Endothelial cell of umbilical vein (primary cell): ENCODE data around the gene TENT5C. TPM values are rescaled to one million over a fixed set of nuclear protein-coding genes. Genes with fewer than 3 reads are reported as not detected.

ENCODE experiments used
- BruUV-seq: library from RNA; stranded (reverse); fragments of 400-500 nt; replicated peaks from 2 replicates; lab custom pipeline; 2021; lab: Mats Ljungman, UMichigan
- CTCF ChIA-PET: fragments of 300-600, 350-600 bp; sonication (Branson Sonifier 250); formaldehyde crosslinking; loops from one replicate; lab custom pipeline; 2021; ENCODE audit warnings: antibody characterized with exemption, inconsistent platforms; lab: Charles Lee
- POLR2A ChIA-PET: fragments of 300-600, 350-600 bp; sonication (Branson Sonifier 250); formaldehyde crosslinking; loops from one replicate; lab custom pipeline; 2021; ENCODE audit warnings: antibody characterized with exemption, inconsistent platforms; lab: Charles Lee
- DNase-seq: peaks from one replicate; pipeline ENCODE4 v3.0.0-alpha.2; 2011; ENCODE audit warnings: low read depth, low spot score
- FAIRE-seq: peaks from 2 replicates; lab custom pipeline; 2011; peaks lifted over from hg19 to GRCh38; lab: Jason Lieb, UNC
- H2AFZ ChIP-seq: 2 replicates; pipeline ENCODE4 v1.6.0; 2012; ENCODE audit warnings: low read depth, low read length, control low read depth, inconsistent platforms
- H3K27ac ChIP-seq: 2 replicates; pipeline ENCODE4 v1.5.1; 2011; ENCODE audit warnings: low read depth, mild to moderate bottlenecking, control low read depth, low read length, moderate library complexity; ENCODE audit not compliant: insufficient read depth
- H3K27me3 ChIP-seq, 2 experiments: 2 replicates each; pipeline versions ENCODE4 v1.6.0 to v1.6.1; 2011; ENCODE audit warnings: low read length in 2 of 2, mixed read lengths in 1 of 2; ENCODE audit not compliant: control insufficient read depth in 2 of 2, insufficient read depth in 2 of 2
- H3K36me3 ChIP-seq, 2 experiments: 2 replicates in 1 of 2; 3 replicates in 1 of 2; pipeline ENCODE4 v1.5.1; 2011; ENCODE audit warnings: low read length in 2 of 2, mild to moderate bottlenecking in 1 of 2, moderate library complexity in 1 of 2; ENCODE audit not compliant: control insufficient read depth in 2 of 2, insufficient read depth in 2 of 2; ENCODE audit errors: extremely low read depth in 1 of 2
- H3K4me1 ChIP-seq: 3 replicates; pipeline ENCODE4 v1.5.1; 2011; ENCODE audit warnings: mild to moderate bottlenecking, low read length; ENCODE audit not compliant: control insufficient read depth, insufficient read depth; ENCODE audit errors: extremely low read depth
- H3K4me2 ChIP-seq: 2 replicates; pipeline ENCODE4 v1.6.1; 2011; ENCODE audit warnings: low read length, control low read depth, mixed read lengths; ENCODE audit not compliant: insufficient read depth
- H3K4me3 ChIP-seq, 3 experiments: fragments of 200-600 bp in 1 of 3; sonication (generic), shearing (Covaris generic) in 1 of 3; replicated peaks in 1 of 3; 2 replicates each; pipeline ENCODE4 v1.5.1; 2011 to 2016; ENCODE audit warnings: control low read depth in 3 of 3, low read length in 3 of 3, mild to moderate bottlenecking in 2 of 3, inconsistent platforms in 1 of 3, low read depth in 1 of 3, moderate library complexity in 1 of 3; ENCODE audit not compliant: insufficient read depth in 1 of 3
- H3K79me2 ChIP-seq: 2 replicates; pipeline ENCODE4 v1.6.0; 2012; ENCODE audit warnings: low read length, inconsistent platforms; ENCODE audit not compliant: control insufficient read depth, insufficient read depth
- H3K9ac ChIP-seq: replicated peaks from 2 replicates; pipeline ENCODE3; 2011; ENCODE audit warnings: low read length, control low read depth; ENCODE audit not compliant: insufficient read depth; ENCODE audit errors: extremely low read depth
- H3K9me1 ChIP-seq: replicated peaks from 3 replicates; pipeline ENCODE4 v1.6.0; 2011; ENCODE audit warnings: mild to moderate bottlenecking, low read length; ENCODE audit not compliant: control insufficient read depth, insufficient read depth; ENCODE audit errors: extremely low read depth
- H3K9me3 ChIP-seq: replicated peaks from 2 replicates; pipeline ENCODE4 v1.5.1; 2012; ENCODE audit warnings: low read length, inconsistent platforms; ENCODE audit not compliant: control insufficient read depth, insufficient read depth
- H4K20me1 ChIP-seq: replicated peaks from 2 replicates; pipeline ENCODE3; 2011; ENCODE audit warnings: mild to moderate bottlenecking, low read length; ENCODE audit not compliant: control insufficient read depth, insufficient read depth; ENCODE audit errors: extremely low read depth
- EZH2 ChIP-seq: IDR thresholded peaks from 2 replicates; pipeline ENCODE4 v1.6.1; 2012; ENCODE audit warnings: borderline replicate concordance, low read depth, mild to moderate bottlenecking, moderate library complexity, low read length, inconsistent platforms; ENCODE audit not compliant: severe bottlenecking
- FOS ChIP-seq: IDR thresholded peaks from 2 replicates; pipeline ENCODE4 v1.6.1; 2011; ENCODE audit warnings: mild to moderate bottlenecking, low read length, moderate library complexity, borderline replicate concordance; ENCODE audit not compliant: insufficient read depth
- GATA2 ChIP-seq: IDR thresholded peaks from 2 replicates; pipeline ENCODE4 v1.7.0; 2011; ENCODE audit warnings: low read depth, mild to moderate bottlenecking, moderate library complexity, mixed read lengths, low read length; ENCODE audit not compliant: insufficient read length, insufficient read depth
- JUN ChIP-seq: IDR thresholded peaks from 2 replicates; pipeline ENCODE4 v1.6.1; 2011; ENCODE audit warnings: borderline replicate concordance, low read depth; ENCODE audit not compliant: insufficient read length, insufficient read depth
- MYC ChIP-seq: IDR thresholded peaks from one replicate; pipeline ENCODE4 v1.6.1; 2011; ENCODE audit warnings: mild to moderate bottlenecking, low read depth, low read length
- POLR2A ChIP-seq: IDR thresholded peaks from 2 replicates; pipeline ENCODE4 v1.6.1; 2012; ENCODE audit warnings: low read depth, mild to moderate bottlenecking, control low read depth, low read length
- POLR2AphosphoS5 ChIP-seq: IDR thresholded peaks from 2 replicates; pipeline ENCODE4 v1.6.1; 2012; ENCODE audit warnings: low read depth, mild to moderate bottlenecking, control low read depth, low read length, moderate library complexity; ENCODE audit not compliant: insufficient read depth
- dilution Hi-C: fragments of 300-500 bp; cut with MboI; formaldehyde crosslinking; loops from one replicate; pipeline ENCODE4 v1.15.0; 2019; ENCODE audit warnings: low sequenced_read_pairs; ENCODE audit not compliant: extremely low pct_ligation_motif_present
- intact Hi-C: fragments of 100-400 bp; cut with micrococcal nuclease; formaldehyde crosslinking; loops from one replicate; pipeline ENCODE4 v1.10.0; 2022
- polyA plus RNA-seq, 4 experiments: library from polyadenylated mRNA; depleted of rRNA in 3 of 4; stranded (reverse) in 3 of 4; unstranded in 1 of 4; fragments of >200 nt; gene quantifications; 2 replicates each; pipeline versions ENCODE4 v1.2.1 to v1.2.3, GENCODE V29; 2011 to 2012; ENCODE audit warnings: missing spikeins in 1 of 4
- total RNA-seq: library from RNA; stranded (reverse); gene quantifications from 2 replicates; pipeline ENCODE4 v1.2.3, GENCODE V29; 2021
- TF ChIP-seq, protein P1 (sequence below), 2 donors: IDR thresholded peaks; 1 replicate in 1 of 2; 2 replicates in 1 of 2; pipeline ENCODE4 v1.5.1; 2011; ENCODE audit warnings: low read length in 2 of 2, mild to moderate bottlenecking in 2 of 2, moderate library complexity in 2 of 2, control low read depth in 1 of 2, inconsistent platforms in 1 of 2, low read depth in 1 of 2; ENCODE audit not compliant: insufficient read depth in 1 of 2; ENCODE audit errors: extremely low read depth in 1 of 2
- TF ChIP-seq, protein P2 (sequence below): IDR thresholded peaks from 2 replicates; pipeline ENCODE4 v1.6.1; 2011; ENCODE audit not compliant: insufficient read depth, insufficient read length

The TENT5C gene
- total and polyA plus RNA-seq, 2 donors (not counting 3 experiments of a cell fraction or from before 2014, with no cell fraction given) = 0.06 to 0.22 TPM

GRCh38 chr1:117573386-117574023, 32.3 kb upstream of the TENT5C start:
- TF ChIP-seq FOS (no peak), GATA2 (no peak), EZH2 (no peak), MYC (no peak), JUN (no peak), POLR2AphosphoS5 (no peak), POLR2A (no peak)
- TF ChIP-seq, protein P1, sequence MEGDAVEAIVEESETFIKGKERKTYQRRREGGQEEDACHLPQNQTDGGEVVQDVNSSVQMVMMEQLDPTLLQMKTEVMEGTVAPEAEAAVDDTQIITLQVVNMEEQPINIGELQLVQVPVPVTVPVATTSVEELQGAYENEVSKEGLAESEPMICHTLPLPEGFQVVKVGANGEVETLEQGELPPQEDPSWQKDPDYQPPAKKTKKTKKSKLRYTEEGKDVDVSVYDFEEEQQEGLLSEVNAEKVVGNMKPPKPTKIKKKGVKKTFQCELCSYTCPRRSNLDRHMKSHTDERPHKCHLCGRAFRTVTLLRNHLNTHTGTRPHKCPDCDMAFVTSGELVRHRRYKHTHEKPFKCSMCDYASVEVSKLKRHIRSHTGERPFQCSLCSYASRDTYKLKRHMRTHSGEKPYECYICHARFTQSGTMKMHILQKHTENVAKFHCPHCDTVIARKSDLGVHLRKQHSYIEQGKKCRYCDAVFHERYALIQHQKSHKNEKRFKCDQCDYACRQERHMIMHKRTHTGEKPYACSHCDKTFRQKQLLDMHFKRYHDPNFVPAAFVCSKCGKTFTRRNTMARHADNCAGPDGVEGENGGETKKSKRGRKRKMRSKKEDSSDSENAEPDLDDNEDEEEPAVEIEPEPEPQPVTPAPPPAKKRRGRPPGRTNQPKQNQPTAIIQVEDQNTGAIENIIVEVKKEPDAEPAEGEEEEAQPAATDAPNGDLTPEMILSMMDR (IDR thresholded peaks at IDR 0.05; ENCODE audit: extremely low read depth in 1 of 2, insufficient read depth in 1 of 2, low read depth in 1 of 2, low read length in 2 of 2) = no peak
- TF ChIP-seq, protein P2, sequence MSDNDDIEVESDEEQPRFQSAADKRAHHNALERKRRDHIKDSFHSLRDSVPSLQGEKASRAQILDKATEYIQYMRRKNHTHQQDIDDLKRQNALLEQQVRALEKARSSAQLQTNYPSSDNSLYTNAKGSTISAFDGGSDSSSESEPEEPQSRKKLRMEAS = no peak
- Histone ChIP-seq H3K9ac (no peak overlapping the region), H4K20me1 (no peaks in the 10 kb centered on the region), H3K4me2 (no peak overlapping the region), H3K9me1 (no peaks in the 10 kb centered on the region), H2AFZ (no peak overlapping the region), H3K27me3 (peaks cover 3 to 4% of the 10 kb centered on the region in 2 experiments), H3K36me3 (no peaks in the 10 kb centered on the region), H3K4me3 (no peak overlapping the region), H3K79me2 (no peaks in the 10 kb centered on the region), H3K27ac (no peak overlapping the region), H3K9me3 (no peaks in the 10 kb centered on the region), H3K4me1 (no peaks in the 10 kb centered on the region)
- dilution Hi-C loops = no loop called here
- BruUV-seq = no TSS peak
- FAIRE-seq = no peak
- CTCF ChIA-PET = interaction anchor here (0.7 to 1.6 kb wide), 2 partner anchors 13 to 39 kb away, joined by 3 to 6 read pairs; no protein-coding TSS in a partner anchor
- POLR2A ChIA-PET = no interaction called here
- no peak for DNase-seq
- intact Hi-C loops = no loop called here
